ENCODE results near the gene ZNF300.
A peak's percentile ranks its signal among the peaks of the same experiment; 100 is the strongest.
"Not testable (repeated sequence)": the region's sequence is repeated elsewhere in the genome, so short reads cannot be mapped to it uniquely, and the experiment has no call there.

The ZNF300 gene

DNA sequence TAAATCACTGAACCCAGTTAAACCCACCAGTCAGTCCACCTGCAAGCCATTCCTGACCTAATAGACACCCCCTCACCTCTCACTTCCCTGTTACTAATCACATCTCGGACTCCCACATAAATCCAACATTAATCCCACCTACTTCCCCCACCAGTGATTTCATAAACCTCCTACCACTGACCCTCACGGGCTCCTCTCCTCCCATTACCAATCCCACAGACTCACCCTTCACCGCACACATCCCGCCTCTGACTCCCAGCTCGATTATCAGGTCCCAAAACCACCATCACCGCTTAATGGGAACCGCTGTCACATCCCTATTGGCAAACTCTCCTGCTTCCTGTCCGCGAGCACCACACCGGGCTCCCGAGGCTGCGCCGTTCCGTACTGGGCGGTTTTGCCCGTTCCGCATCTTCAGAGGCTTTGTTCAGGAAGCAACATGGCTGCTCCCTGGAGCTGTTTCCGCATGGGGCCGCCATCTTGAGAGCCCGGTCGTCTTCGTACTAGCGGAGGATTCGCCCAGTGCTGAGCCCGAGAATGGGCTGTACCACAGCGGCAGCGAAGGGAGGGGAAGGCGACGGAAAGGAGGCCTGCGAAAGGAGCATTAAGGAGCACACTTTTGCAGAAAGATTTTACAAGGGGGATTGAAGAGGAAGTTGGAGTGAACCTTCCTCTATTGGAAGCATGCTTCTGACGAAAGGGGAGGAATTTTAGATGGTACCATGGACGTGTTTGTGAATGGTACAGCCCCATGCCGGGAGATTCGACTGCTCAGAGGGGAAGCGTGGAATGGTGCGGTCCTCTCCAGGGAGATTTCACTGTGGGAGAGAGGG is at the start of gene ZNF300:
Gene ZNF300, minus strand, starts transcription at position 502 of the 833 bp plus-strand sequence. CDS start 1,825 bp downstream, outside the sequence.
- no peak for FAIRE-seq

GRCh38 chr5:150948539-150948938 is 43.8 kb upstream of the ZNF300 start:
- FAIRE-seq = no peak

DNA sequence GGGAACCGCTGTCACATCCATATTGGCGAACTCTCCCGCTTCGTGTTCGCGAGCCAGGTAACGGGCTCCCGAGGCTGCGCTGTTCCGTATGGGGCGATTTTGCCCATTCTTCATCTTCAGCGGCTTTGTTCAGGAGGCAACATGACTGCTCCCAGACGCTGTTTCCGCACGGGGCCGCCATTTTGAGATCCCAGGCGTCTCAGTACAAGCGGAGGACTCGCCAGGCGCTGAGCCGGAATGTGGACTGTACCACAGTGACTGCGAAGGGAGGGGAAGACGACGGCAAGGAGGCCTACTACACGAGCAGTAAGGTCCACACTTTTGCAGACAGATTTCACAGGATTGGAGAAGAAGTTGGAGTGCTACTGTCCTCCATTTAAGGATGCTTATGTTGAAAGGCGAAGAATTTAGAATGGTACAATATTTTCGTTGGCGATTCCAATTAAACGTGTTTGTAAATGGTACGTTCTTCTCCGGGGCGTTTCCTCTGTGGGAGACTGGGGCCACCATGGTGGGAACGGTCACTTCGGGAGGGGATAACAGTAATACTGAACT is 41.6 kb upstream of the ZNF300 start:
- no peak for FAIRE-seq

- FAIRE-seq = no peak
Observed at GRCh38 chr5:150945947-150946346, 41.2 kb upstream of the ZNF300 start.

- no peak for FAIRE-seq
Observed at GRCh38 chr5:150945486-150945885, 40.7 kb upstream of the ZNF300 start.

- FAIRE-seq = no peak
Observed at GRCh38 chr5:150931368-150931965, 26.7 kb upstream of the ZNF300 start.

- FAIRE-seq = no peak
Observed at GRCh38 chr5:150918613-150919012, 13.8 kb upstream of the ZNF300 start.

DNA sequence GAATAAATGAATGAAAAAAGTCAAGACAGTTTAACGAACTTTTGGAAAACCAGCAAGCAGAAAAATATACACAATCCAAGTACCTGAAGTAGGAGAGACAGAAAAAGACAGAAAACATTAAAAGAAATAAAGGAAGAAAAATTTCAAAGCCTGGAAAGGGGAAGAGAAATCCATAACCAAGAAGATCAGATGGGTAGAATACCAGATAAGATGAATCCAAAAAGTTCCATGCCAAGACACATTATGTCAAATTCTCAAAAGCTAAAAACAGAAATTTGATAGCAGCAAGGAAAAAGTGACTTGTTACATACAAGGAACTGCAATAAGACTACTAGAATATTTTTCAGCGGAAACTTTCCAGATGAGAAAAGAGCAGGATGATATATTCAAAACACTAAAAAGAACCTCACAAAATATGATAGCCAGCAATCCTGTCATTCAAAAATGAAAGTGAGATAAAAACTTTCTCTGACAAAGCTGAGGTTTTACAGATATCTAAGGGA is 7.6 kb upstream of the ZNF300 start:
- no peak for FAIRE-seq

- no peak for FAIRE-seq
Observed at GRCh38 chr5:150905312-150905683, 518 bp upstream of the ZNF300 start.

- FAIRE-seq = no peak
Observed at GRCh38 chr5:150901446-150901845, 3.3 kb downstream of the ZNF300 start.

DNA sequence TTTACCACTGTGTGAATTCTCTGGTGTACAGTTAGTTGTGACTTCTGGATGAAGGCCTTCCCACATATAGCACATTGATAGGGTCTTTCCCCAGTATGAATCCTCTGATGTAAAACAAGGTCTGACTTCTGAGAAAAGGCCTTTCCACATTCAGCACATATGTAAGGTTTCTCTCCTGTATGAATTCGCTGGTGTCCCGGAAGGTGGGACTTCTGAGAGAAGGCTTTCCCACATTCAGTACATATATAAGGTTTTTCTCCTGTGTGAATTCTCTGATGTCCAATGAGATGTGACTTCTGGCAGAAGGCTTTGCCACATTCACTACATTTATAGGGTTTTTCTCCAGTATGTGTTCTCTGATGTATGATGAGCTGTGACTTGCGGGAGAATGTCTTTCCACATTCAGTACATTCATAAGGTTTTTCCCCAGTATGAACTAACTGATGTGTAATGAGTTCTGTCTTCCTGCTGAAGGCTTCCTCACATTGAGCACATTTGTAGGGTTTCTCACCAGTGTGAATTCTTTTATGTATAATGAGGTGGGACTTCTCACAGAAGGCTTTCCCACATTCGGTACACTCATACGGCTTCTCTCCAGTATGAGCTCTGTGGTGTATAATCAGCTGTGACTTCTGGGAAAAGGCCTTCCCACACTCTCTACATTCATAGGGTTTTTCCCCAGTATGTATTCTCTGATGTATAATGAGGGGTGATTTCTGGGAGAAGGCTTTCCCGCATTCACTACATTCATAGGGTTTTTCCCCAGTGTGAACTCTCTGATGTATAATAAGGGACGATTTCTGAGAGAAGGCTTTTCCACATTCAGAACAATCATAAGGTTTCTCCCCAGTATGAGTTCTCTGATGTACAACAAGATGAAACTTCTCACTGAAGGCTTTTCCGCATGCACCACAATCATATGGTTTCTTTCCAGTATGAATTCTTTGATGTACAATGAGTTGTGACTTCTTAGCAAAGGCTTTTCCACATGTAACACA is 9.1 kb downstream of the ZNF300 start:
- no peak for FAIRE-seq

DNA sequence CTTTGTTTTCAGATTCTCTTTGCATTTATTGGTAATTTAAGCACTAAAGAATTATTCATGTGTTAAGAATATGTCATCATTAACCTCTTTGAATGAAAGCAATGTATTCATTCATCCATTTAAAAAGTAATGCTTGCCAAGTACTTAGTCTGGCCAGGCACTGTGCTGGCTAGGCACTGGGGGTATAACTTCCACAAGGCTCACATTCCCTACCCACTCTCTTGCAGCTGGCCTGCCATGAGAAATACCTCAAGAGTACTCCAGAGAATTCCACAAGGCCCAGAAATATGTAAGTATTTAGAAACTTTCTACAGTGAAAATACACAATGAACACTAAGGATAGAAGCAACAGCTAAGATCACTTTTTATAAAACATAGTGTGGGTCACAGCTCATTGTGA is 25.4 kb downstream of the ZNF300 start:
- no peak for FAIRE-seq

DNA sequence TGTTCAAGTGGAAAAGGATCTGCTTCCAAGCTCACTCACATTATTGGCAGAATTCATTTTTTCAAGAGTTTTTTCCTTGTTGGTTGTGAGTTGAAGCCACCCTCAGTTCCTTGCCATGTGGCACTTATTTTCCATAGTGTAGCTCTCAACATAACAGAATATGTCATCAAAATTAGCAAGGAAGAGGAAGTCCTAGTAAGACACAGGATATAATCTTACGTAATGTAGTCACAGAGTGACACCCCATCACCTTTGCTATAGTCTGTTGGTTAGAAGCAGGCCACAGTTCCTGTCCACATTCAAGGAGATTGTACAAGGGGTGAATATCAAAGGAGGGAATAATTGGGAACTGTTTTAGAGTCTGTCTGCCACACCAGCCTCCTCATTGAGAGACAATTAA is 42.7 kb downstream of the ZNF300 start:
- FAIRE-seq = no peak

- FAIRE-seq = no peak
Observed at GRCh38 chr5:150860246-150860821, 44.4 kb downstream of the ZNF300 start.

DNA sequence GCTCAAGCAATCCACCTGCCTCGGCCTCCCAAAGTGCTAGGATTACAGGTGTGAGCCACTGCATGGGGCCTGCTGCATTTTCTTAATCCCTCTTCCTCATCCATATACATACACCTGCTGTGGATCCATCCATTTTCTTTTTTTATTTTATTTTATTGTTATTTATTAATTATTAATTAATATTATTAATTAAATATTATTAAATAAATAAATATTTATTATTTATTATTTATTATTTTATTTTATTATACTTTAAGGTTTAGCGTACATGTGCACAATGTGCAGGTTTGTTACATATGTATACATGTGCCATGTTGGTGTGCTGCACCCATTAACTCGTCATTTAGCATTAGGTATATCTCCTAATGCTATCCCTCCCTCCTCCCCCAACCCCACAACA is 48.1 kb downstream of the ZNF300 start:
- not testable (repeated sequence) for FAIRE-seq

GRCh38 chr5:150853561-150853960 is 51.2 kb downstream of the ZNF300 start:
- no peak for FAIRE-seq

DNA sequence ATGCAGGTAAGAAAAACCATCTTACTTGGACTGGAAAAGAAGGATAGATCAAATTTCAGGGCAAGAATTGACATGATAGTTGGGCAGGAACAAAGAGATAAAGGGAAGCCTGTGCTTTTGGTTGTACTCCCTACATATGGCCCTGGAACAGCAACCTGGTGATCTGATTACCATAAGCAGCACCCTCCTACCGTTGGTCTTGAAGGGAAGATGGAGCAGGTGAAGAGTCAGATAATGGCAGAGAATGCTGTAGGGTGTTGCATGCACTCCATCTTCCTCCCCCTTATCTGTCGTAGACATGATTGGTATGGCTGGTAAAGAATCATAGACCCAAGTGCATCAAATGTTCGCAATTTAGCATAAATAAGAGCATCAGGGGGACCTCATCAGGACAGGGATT is 53.7 kb downstream of the ZNF300 start:
- FAIRE-seq = no peak

DNA sequence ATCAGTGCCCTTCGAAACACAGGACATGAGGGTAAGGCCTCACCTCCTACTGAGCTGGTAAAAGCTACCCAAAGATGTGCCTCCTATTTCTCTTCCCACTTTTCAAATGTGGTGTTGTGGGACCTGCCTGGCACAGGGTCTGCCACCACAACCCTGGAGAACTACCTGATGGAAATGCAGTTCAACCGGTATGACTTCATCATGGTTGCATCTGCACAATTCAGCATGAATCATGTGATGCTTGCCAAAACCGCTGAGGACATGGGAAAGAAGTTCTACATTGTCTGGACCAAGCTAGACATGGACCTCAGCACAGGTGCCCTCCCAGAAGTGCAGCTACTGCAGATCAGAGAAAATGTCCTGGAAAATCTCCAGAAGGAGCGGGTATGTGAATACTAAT is 56.5 kb downstream of the ZNF300 start:
- no peak for FAIRE-seq

DNA sequence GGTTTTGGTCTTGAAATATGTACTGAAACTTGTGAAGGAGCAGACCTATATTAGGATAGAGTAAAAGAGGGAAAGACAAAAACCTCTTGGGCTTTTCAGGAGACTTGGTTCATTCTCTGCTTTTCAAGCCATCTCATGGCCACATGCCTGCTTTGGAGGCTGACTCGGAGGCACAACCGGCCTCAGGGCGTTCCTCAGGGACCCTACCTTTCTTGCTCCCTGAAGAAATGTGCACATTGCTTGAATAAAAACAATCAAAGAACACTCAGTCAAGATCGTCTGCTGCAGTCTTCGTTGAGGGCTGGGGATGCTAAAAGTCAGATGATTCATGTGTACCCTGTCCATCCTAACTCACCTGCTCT is 57.5 kb downstream of the ZNF300 start:
- peak; percentile 92 for FAIRE-seq

GRCh38 chr5:150846654-150847333 is 58.0 kb downstream of the ZNF300 start:
- FAIRE-seq = no peak

DNA sequence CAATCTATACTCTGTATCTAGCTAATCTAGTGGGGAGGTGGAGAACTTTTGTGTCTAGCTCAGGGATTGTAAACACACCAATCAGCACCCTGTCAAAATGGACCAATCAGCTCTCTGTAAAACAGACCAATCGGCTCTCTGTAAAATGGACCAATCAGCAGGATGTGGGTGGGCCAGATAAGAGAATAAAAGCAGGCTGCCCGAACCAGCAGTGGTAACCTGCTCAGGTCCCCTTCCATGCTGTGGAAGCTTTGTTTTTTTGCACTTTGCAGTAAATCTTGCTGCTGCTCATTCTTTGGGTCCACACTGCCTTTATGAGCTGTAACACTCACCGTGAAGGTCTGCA is 58.5 kb downstream of the ZNF300 start, which contains the start of gene IRGM:
Gene IRGM, plus strand, starts transcription at position 214 of the 346 bp plus-strand sequence. CDS start 1,603 bp downstream, outside the sequence.
- not testable (repeated sequence) for FAIRE-seq

Data from islet of Langerhans (tissue), 1 donor.